Erythroblast (primary cell): ENCODE data around the gene PSME3IP1.

ENCODE experiments used
- DNase-seq, 2 experiments: peaks; one replicate each; lab custom pipeline; 2025; lab: John Stamatoyannopoulos, UW
- GATA1 ChIP-seq: IDR thresholded peaks from 2 replicates; pipeline ENCODE4 v1.6.1; 2011; ENCODE audit warnings: low read depth, mild to moderate bottlenecking, control low read depth, low read length, moderate library complexity
- POLR2A ChIP-seq: IDR thresholded peaks from 2 replicates; pipeline ENCODE4 v1.6.1; 2011; ENCODE audit warnings: mild to moderate bottlenecking, low read length

The PSME3IP1 gene

GRCh38 chr16:57148481-57148880 is 37.4 kb downstream of the PSME3IP1 start:
- TF ChIP-seq POLR2A (no peak), GATA1 (no peak)

GRCh38 chr16:57147381-57148221 is 38.2 kb downstream of the PSME3IP1 start:
- DNase-seq = no peak
- TF ChIP-seq GATA1 (no peak), POLR2A (no peak)

More at GRCh38 chr16:57148481-57148880, 37.4 kb downstream of the PSME3IP1 start:
- DNase-seq = no peak

DNA sequence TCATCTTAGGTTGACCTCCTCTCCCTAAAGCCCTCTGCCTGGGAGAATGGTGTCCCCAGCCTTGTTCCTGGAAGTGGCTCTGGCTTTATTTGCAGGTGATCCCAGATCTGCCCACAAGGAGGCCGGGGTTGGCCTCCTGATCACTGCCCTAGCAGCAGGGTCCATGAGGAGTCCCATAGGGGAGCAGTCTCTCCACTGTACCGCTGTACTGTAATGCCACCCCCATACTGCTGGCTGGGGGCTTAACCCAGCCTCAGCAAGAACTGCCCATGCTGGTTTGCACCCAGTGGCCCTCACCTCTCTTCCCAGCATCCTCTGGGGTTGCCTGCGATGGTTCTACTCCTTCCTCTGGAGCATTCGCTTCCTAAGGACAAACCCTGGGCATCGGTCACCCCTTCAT is 39.1 kb downstream of the PSME3IP1 start:
- TF ChIP-seq POLR2A (no peak), GATA1 (no peak)
- DNase-seq = peak; percentile 28 to 42

DNA sequence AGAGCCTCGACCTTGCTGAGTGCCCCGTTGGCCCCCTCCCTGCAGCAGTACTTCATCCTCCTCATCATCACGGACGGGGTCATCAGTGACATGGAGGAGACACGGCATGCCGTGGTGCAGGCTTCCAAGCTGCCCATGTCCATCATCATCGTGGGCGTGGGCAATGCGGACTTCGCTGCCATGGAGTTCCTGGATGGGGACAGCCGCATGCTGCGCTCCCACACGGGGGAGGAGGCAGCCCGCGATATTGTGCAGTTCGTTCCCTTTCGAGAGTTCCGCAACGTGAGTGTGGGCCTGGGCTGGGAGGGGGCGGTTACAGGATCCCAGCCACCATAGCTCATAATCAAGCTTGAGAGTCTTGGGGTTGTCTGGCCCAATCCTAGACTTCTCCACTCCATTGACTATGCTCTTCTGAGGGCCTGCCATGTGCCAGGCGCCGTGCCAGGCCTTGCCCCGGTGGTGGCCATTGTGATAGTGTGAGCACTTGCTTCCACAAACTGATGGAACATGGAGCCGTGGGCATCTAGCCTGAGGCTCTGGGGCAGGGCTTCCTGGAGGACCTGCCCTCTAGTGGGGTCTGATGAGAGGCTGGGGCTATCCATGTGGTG is 39.7 kb downstream of the PSME3IP1 start:
- TF ChIP-seq GATA1 = no peak
- TF ChIP-seq POLR2A = no peak
- DNase-seq = no peak

GRCh38 chr16:57145046-57146021 is 40.5 kb downstream of the PSME3IP1 start:
- peak in 1 of 2 experiments; percentile 9 for DNase-seq
- TF ChIP-seq GATA1 (no peak), POLR2A (no peak)

DNA sequence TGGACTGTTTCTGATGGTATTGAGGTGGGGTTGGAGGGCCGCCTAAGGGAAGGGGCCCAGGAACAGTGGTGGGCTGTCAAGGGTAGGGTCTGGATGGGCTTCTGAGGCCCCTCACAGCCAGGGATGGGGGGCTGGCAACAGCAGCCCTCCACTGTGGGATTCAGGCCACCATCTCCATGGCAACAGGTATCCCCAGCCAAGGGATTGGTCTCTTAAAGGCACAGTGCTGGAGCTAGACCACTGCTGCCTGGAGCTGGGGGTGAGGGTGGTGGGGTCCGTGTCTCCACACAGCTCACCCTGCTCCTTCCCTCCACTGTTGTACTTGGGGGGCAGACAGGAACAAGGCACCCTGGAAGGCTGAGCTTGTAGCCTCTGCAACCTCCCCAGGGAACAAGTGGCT is 41.8 kb downstream of the PSME3IP1 start:
- TF ChIP-seq GATA1 = no peak
- no peak for TF ChIP-seq POLR2A
- no peak for DNase-seq

GRCh38 chr16:57143149-57143921 is 42.5 kb downstream of the PSME3IP1 start:
- TF ChIP-seq POLR2A (no peak), GATA1 (no peak)
- no peak for DNase-seq

- DNase-seq = no peak
- TF ChIP-seq GATA1 = no peak
- no peak for TF ChIP-seq POLR2A
These were observed 43.8 kb downstream of the PSME3IP1 start for GRCh38 chr16:57141822-57142631.

GRCh38 chr16:57140931-57141668 is 44.7 kb downstream of the PSME3IP1 start:
- TF ChIP-seq POLR2A (no peak), GATA1 (no peak)

GRCh38 chr16:57138281-57138935 is 47.4 kb downstream of the PSME3IP1 start:
- DNase-seq = no peak
- TF ChIP-seq GATA1 (no peak), POLR2A (no peak)

More at GRCh38 chr16:57140931-57141668, 44.7 kb downstream of the PSME3IP1 start:
- peak in 1 of 2 experiments; percentile 42 for DNase-seq

- DNase-seq = no peak
- TF ChIP-seq POLR2A = no peak
These were observed 48.1 kb downstream of the PSME3IP1 start for GRCh38 chr16:57137566-57138273.
